Muscle layer of colon (tissue), 2 donors: ENCODE data around the gene SLAMF7.
"Not testable (repeated sequence)": the region's sequence is repeated elsewhere in the genome, so short reads cannot be mapped to it uniquely, and the experiment has no call there.

Experiments
- H3K27ac ChIP-seq: one replicate; pipeline ENCODE4 v1.7.0; 2013; ENCODE audit warnings: low read depth, mild to moderate bottlenecking, low read length, moderate library complexity
- H3K27me3 ChIP-seq, 2 donors: one replicate each; pipeline ENCODE4 v1.7.0; 2013; ENCODE audit warnings: low read length in 2 of 2, mild to moderate bottlenecking in 2 of 2; ENCODE audit not compliant: insufficient read depth in 2 of 2, control insufficient read depth in 1 of 2
- H3K36me3 ChIP-seq: one replicate; pipeline ENCODE4 v1.7.0; 2013; ENCODE audit warnings: mild to moderate bottlenecking, low read length; ENCODE audit not compliant: insufficient read depth
- H3K4me1 ChIP-seq: one replicate; pipeline ENCODE4 v1.7.0; 2013; ENCODE audit warnings: mild to moderate bottlenecking, low read length; ENCODE audit not compliant: insufficient read depth
- H3K4me3 ChIP-seq, 2 donors: one replicate each; pipeline ENCODE4 v1.7.0; 2013; ENCODE audit warnings: low read length in 2 of 2, low read depth in 1 of 2, mild to moderate bottlenecking in 1 of 2, moderate library complexity in 1 of 2
- H3K9ac ChIP-seq: one replicate; pipeline ENCODE4 v1.7.0; 2013; ENCODE audit warnings: low read length
- H3K9me3 ChIP-seq: one replicate; pipeline ENCODE4 v1.7.0; 2013; ENCODE audit warnings: mild to moderate bottlenecking, low read length
- donor health status: abdominal sarcoma.
- donor health status: Adenocarcinoma of cecum.

SLAMF7 gene

DNA sequence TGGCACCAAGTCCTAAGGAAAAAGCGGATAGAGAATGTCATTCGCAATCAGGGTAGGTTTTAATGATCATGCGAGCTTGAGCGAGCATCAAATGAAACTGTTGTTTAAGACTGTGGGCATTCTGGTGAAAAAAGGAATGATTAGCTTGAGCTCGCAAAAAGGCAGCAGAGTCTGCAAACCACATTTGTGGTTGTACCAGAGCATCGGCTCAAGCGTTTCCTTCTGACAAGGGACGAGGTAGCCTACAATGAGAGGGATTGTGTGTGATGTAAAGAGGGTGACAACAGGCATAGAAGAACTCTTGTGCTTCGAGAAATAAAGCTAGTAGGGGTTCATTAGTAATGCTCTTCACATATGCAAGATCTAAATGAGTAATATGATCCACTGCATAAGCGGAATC, 16.3 kb upstream of the SLAMF7 start:
- Histone ChIP-seq H3K4me3 (no peak overlapping the region), H3K9me3 (no peaks in the 10 kb centered on the region), H3K9ac (no peak overlapping the region), H3K36me3 (no peaks in the 10 kb centered on the region), H3K27ac (no peak overlapping the region), H3K4me1 (no peaks in the 10 kb centered on the region), H3K27me3 (no peaks in the 10 kb centered on the region)

DNA sequence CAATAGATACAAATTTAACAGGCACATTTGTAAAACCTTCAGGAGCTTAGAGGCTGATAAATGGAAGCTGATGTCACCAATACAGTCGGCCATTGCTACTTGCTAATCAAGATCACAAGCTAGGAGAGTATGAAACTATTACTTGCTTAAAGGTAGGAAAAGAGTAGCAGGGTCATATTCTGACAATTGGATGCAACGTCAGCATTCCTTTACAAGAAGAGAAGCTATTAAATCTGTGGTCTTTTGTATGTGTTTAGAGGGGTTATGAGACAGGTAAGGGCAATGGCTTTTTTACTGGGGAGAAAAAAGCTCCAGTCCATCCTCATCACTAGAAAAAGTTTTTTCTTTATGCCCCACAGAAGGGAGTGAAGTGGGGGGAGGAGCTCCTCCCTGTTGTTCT, 15.7 kb upstream of the SLAMF7 start:
- no peaks in the 10 kb centered on the region for H3K4me1 ChIP-seq
- H3K27me3 ChIP-seq: no peaks in the 10 kb centered on the region
- no peaks in the 10 kb centered on the region for H3K36me3 ChIP-seq
- no peak overlapping the region for H3K27ac ChIP-seq
- no peak overlapping the region for H3K4me3 ChIP-seq
- no peaks in the 10 kb centered on the region for H3K9me3 ChIP-seq
- no peak overlapping the region for H3K9ac ChIP-seq

DNA sequence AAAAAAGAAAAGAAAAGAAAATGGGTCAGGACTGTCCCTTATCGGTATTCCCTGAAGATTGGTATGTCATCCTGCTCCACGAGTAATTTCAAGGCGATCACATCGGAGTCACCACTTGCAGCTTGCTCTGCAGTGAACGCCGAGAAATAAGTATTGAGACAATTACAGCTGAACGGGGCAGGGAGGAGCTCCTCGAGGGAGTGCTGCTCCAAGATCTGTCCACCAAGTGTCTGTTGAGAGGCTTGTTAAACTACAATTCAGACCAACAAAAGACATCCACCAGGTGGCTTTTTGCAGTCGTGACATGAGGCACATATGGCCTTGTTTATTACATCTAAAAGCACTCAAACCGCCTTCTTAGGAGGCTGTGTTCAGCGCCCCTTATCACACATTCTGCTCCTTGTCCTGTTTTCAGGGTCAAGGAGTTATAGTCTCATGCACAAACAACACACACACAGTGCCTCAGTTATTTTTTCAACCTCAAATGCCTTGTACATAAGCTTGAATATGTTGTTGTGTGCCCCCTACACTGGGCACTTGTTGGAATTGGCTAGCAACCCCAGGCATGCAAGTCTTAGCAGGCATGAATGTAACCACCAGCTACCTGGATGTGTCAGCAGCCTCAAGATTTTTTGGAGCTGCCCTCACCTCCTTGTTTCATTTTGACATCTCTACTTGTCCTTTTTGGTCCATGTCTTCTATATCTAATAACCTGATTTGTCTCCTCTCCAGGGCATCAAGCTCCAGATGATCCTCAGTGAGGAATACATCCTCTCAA, 14.4 kb upstream of the SLAMF7 start:
- Histone ChIP-seq H3K27me3 (no peaks in the 10 kb centered on the region), H3K4me1 (no peaks in the 10 kb centered on the region), H3K36me3 (no peaks in the 10 kb centered on the region), H3K4me3 (no peak overlapping the region), H3K9ac (no peak overlapping the region), H3K9me3 (no peaks in the 10 kb centered on the region), H3K27ac (no peak overlapping the region)

DNA sequence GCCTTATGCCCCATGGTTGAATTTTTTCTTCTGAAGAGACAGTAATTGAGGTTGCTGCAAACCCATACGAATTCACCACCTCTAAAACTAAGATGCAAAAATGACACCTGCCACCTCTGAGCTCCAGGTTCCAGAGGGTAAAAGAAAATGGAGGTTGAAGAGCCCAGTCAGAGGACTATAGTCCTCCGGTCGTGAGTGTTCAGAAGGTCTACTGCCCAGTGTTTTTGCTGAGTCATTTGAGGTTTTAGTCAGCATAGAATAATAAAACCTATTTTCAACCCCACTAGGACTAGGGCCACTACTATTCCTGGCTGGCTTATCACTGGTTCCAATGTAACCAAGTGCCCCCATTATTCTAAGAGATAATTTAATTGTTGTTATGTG, 12.9 kb upstream of the SLAMF7 start:
- H3K9ac ChIP-seq: no peak overlapping the region
- no peak overlapping the region for H3K27ac ChIP-seq
- no peaks in the 10 kb centered on the region for H3K4me1 ChIP-seq

DNA sequence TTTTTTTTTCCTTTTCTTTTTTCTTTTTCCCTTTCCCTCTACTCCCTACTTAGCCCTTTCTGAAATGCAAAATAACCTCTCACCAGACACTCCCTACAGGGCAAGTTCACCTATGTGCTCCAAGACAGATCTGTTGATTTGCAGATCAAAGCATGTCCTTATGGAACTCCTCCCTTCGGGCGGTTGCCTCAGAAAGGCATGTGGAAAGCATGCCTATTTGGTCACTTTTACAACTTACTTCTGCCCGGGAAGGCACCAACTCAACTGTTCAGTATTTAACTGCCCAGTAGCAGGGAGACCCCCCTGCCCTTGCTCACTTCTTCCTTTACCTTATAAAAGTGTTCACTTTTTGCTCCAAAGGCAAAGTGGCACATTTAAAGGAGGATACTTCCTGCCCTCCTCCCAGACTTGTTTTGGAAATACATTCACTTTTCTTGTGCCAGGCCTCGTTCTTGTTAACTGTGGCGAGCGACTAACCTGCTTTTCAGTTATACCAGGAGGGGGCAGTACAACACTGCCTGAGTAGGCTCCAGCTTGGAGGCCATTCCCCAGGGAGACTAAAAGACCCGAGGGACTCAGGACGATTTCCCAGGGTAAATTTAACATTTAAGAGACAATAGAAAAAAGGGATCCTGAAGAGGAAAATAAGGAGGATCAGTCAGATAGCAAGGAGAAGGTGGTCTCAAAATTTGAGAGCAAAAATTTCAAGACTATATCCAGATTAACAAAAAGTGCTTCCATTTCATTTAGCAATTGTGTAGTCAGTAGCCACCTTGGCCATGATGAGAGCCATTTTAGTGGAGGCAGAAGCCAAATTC, 12.3 kb upstream of the SLAMF7 start:
- Histone ChIP-seq H3K36me3 (no peaks in the 10 kb centered on the region), H3K27me3 (no peaks in the 10 kb centered on the region), H3K27ac (no peak overlapping the region), H3K9me3 (no peaks in the 10 kb centered on the region), H3K4me1 (no peaks in the 10 kb centered on the region), H3K4me3 (no peak overlapping the region), H3K9ac (no peak overlapping the region)

More for the DNA sequence above, 12.9 kb upstream of the SLAMF7 start:
- no peaks in the 10 kb centered on the region for H3K9me3 ChIP-seq
- no peak overlapping the region for H3K4me3 ChIP-seq
- H3K36me3 ChIP-seq: no peaks in the 10 kb centered on the region
- H3K27me3 ChIP-seq: no peaks in the 10 kb centered on the region

DNA sequence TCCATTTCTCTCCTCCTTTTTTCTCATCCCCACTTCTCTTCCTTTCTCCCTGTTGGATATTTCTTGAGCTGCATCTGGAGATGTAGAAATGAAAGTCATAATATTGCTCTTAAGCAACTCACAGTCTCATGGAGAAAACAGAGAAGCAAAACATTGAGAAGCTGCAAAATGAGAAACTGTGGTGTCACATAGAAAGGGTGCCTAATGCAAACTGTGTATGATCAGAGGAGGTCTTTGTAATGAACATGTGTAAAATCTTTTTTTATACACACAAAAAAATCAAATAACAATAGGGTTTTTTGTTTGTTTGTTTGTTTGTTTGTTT, 11.8 kb upstream of the SLAMF7 start:
- Histone ChIP-seq H3K27ac (no peak overlapping the region), H3K9ac (no peak overlapping the region), H3K4me1 (no peaks in the 10 kb centered on the region), H3K4me3 (no peak overlapping the region), H3K27me3 (no peaks in the 10 kb centered on the region), H3K9me3 (no peaks in the 10 kb centered on the region), H3K36me3 (no peaks in the 10 kb centered on the region)

DNA sequence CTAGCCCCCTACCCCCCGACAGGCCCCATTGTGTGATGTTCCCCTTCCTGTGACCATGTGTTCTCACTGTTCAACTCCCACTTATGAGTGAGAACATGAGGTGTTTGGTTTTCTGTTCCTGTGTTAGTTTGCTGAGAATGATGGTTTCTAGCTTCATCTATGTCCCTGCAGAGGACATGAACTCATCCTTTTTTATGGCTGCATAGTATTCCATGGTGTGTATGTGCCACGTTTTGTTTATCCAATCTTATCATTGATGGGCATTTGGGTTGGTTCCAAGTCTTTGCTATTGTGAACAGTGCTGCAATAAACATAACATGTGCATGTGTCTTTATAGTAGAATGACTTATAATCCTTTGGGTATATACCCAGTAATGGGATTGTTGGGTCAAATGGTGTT, 7.5 kb upstream of the SLAMF7 start:
- H3K4me3 ChIP-seq, H3K9me3 ChIP-seq, H3K36me3 ChIP-seq, H3K9ac ChIP-seq, H3K27ac ChIP-seq, H3K4me1 ChIP-seq, H3K27me3 ChIP-seq: not testable (repeated sequence)

DNA sequence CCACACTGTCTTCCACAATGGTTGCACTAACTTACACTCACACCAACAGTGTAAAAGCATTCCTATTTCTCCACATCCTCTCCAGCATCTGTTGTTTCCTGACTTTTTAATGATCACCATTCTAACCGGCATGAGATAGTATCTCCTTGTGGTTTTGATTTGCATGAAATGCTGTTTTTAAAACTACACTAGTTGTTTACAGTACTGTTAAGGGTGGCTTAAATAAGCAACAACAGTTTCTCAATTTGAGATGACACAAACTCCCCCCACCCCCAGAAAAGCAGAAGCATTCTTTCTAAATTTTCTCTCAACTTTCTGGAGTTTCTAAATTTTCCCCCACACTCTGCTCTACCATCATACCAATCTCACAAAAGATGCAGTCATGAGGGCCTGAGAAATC, 7.1 kb upstream of the SLAMF7 start:
- no peaks in the 10 kb centered on the region for H3K36me3 ChIP-seq

DNA sequence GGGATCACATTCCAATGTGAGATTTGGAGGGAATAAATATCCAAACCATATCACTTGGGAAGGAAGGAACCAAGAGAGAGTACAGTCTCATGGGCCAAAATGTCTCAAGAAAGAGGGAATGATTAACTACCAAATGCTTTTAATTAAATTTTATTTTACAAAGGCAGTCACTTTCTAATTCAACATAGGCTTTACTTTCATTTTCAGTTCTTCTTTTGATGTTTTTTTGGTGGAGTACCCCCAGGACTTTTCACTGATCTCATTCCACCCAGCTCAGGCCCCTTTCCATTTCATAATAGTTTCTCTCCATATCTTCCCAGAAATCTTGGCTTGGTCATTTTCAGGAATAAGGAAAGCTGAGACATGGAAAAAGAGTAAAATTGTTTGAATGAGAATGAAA, 5.1 kb upstream of the SLAMF7 start:
- no peak overlapping the region for H3K9ac ChIP-seq
- H3K4me1 ChIP-seq: no peaks in the 10 kb centered on the region
- H3K9me3 ChIP-seq: no peaks in the 10 kb centered on the region
- H3K27me3 ChIP-seq: no peaks in the 10 kb centered on the region
- no peak overlapping the region for H3K4me3 ChIP-seq
- H3K27ac ChIP-seq: no peak overlapping the region
- no peaks in the 10 kb centered on the region for H3K36me3 ChIP-seq

More for the DNA sequence above, 7.1 kb upstream of the SLAMF7 start:
- Histone ChIP-seq H3K27me3 (no peaks in the 10 kb centered on the region), H3K9ac (no peak overlapping the region), H3K27ac (no peak overlapping the region), H3K4me3 (no peak overlapping the region), H3K9me3 (no peaks in the 10 kb centered on the region), H3K4me1 (no peaks in the 10 kb centered on the region)

DNA sequence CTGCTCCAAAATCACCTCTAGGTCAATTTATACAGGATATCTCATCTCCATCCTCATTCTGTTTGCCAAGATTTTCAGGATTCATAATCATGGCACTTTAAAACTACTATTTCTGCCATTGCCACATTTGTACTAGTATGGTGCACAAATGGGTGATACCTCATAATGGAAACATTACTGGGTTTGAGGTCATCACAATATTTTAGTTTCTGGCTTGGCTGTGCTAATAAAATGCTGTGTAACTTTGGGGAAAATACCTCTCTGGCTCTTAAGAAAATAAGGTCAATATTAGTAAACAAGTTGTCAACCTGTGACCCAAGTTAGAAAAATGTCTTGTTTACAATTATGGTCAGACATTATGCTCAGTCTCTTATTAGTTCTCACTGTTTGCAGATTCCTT, 4.7 kb upstream of the SLAMF7 start:
- Histone ChIP-seq H3K36me3 (no peaks in the 10 kb centered on the region), H3K27me3 (no peaks in the 10 kb centered on the region), H3K9me3 (no peaks in the 10 kb centered on the region), H3K4me3 (no peak overlapping the region), H3K9ac (no peak overlapping the region), H3K4me1 (no peaks in the 10 kb centered on the region), H3K27ac (no peak overlapping the region)

DNA sequence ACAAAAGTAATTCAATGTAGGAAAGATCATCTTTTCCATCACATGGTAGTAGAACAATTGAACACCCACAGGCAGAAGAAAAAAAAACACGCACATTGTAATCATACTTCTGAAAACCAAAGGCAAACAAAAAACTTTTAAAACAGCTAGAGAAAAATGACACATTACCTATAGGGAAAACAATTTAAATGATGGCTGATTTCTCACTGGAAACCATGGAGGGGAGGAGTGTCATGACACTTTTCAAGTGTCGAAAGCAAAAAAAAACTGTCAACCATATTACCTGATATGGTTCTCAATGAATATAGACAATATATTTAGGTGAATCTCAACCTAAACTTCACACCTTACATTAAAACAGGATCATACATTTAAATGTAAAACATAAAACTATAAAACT, 776 bp upstream of the SLAMF7 start:
- Histone ChIP-seq H3K4me3 (no peak overlapping the region), H3K9ac (no peak overlapping the region), H3K27ac (no peak overlapping the region), H3K27me3 (no peaks in the 10 kb centered on the region), H3K36me3 (no peaks in the 10 kb centered on the region), H3K9me3 (no peaks in the 10 kb centered on the region), H3K4me1 (no peaks in the 10 kb centered on the region)
